Measurements from ENCODE around the gene CRISPLD2.

CRISPLD2 gene

GRCh38 chr16:84840687-84841627 lies 21.2 kb downstream of the CRISPLD2 start:
- no peak for TF ChIP-seq GABPA (IDR thresholded peaks at IDR 0.05; ENCODE audit: low read depth)
- no peak for TF ChIP-seq CTCF (IDR thresholded peaks at IDR 0.05; ENCODE audit: insufficient read depth, low read length)
- no peak for TF ChIP-seq POLR2AphosphoS5 (IDR thresholded peaks at IDR 0.05; ENCODE audit: low read depth)
- TF ChIP-seq SPI1 (IDR thresholded peaks at IDR 0.05; ENCODE audit: borderline replicate concordance, low read depth), result no peak
- TF ChIP-seq REST (IDR thresholded peaks at IDR 0.05; ENCODE audit: insufficient replicate concordance, low read depth), result no peak
- no peak for DNase-seq (ENCODE audit: low read depth in 1 of 2, low spot score in 1 of 2)
- Histone ChIP-seq H3K27me3 (ENCODE audit: insufficient read depth, poor library complexity, severe bottlenecking) (peaks cover 27% of the 10 kb centered on the region), H3K27ac (replicated peaks) (no peak overlapping the region), H3K4me3 (replicated peaks; ENCODE audit: insufficient read depth, low read length) (no peak overlapping the region)

GRCh38 chr16:84841787-84842300 lies 22.1 kb downstream of the CRISPLD2 start:
- Histone ChIP-seq H3K4me3 (replicated peaks; ENCODE audit: insufficient read depth, low read length) (no peak overlapping the region), H3K27ac (replicated peaks) (no peak overlapping the region), H3K27me3 (ENCODE audit: insufficient read depth, poor library complexity, severe bottlenecking) (peaks cover 27% of the 10 kb centered on the region)
- TF ChIP-seq SPI1 (IDR thresholded peaks at IDR 0.05; ENCODE audit: borderline replicate concordance, low read depth) (no peak), CTCF (IDR thresholded peaks at IDR 0.05; ENCODE audit: insufficient read depth, low read length) (no peak), REST (IDR thresholded peaks at IDR 0.05; ENCODE audit: insufficient replicate concordance, low read depth) (no peak), POLR2AphosphoS5 (IDR thresholded peaks at IDR 0.05; ENCODE audit: low read depth) (no peak), GABPA (IDR thresholded peaks at IDR 0.05; ENCODE audit: low read depth) (no peak)
- DNase-seq (ENCODE audit: low read depth in 1 of 2, low spot score in 1 of 2), result no peak

- Histone ChIP-seq H3K27me3 (ENCODE audit: insufficient read depth, poor library complexity, severe bottlenecking) (peaks cover 27% of the 10 kb centered on the region), H3K4me3 (replicated peaks; ENCODE audit: insufficient read depth, low read length) (no peak overlapping the region), H3K27ac (replicated peaks) (no peak overlapping the region)
- TF ChIP-seq GABPA (IDR thresholded peaks at IDR 0.05; ENCODE audit: low read depth) (no peak), POLR2AphosphoS5 (IDR thresholded peaks at IDR 0.05; ENCODE audit: low read depth) (no peak), CTCF (IDR thresholded peaks at IDR 0.05; ENCODE audit: insufficient read depth, low read length) (no peak), REST (IDR thresholded peaks at IDR 0.05; ENCODE audit: insufficient replicate concordance, low read depth) (no peak), SPI1 (IDR thresholded peaks at IDR 0.05; ENCODE audit: borderline replicate concordance, low read depth) (no peak)
- DNase-seq (ENCODE audit: low read depth in 1 of 2, low spot score in 1 of 2), result no peak
These were observed 22.8 kb downstream of the CRISPLD2 start for GRCh38 chr16:84842516-84843148.

Measured in HL-60 (cell line).